H1 (cell line): ENCODE results near the gene PPP2R3A. TPM values are rescaled to one million over a fixed set of nuclear protein-coding genes. Genes with fewer than 3 reads are reported as not detected.

ENCODE experiments used
- CTCF ChIA-PET: fragments of 300-600 bp; sonication (Branson Sonifier 250); formaldehyde crosslinking; loops from one replicate; lab custom pipeline; 2021; ENCODE audit not compliant: partially characterized antibody; lab: Charles Lee
- POLR2A ChIA-PET: fragments of 300-600 bp; sonication (Branson Sonifier 250); formaldehyde crosslinking; loops from one replicate; lab custom pipeline; 2021; ENCODE audit warnings: inconsistent platforms; ENCODE audit not compliant: partially characterized antibody; lab: Charles Lee
- DNase-seq, 2 experiments: peaks; one replicate each; pipeline versions ENCODE4 v3.0.0 to v3.0.0-alpha.2; 2010 to 2022; ENCODE audit warnings: low spot score in 2 of 2, low read depth in 1 of 2, mixed read lengths in 1 of 2
- FAIRE-seq: peaks from 2 replicates; lab custom pipeline; 2011; peaks lifted over from hg19 to GRCh38; lab: Jason Lieb, UNC
- H2AFZ ChIP-seq: 2 replicates; pipeline ENCODE4 v1.8.1; 2012; ENCODE audit warnings: low read length, inconsistent platforms
- H2AK5ac ChIP-seq: 2 replicates; pipeline ENCODE4 v1.6.1; 2013; ENCODE audit warnings: low read depth, low read length
- H2BK120ac ChIP-seq: replicated peaks from 2 replicates; pipeline ENCODE3; 2013; ENCODE audit warnings: low read depth, low read length, inconsistent platforms
- H2BK12ac ChIP-seq: 2 replicates; pipeline ENCODE4 v1.6.1; 2013; ENCODE audit warnings: low read depth, low read length
- H2BK15ac ChIP-seq: 2 replicates; pipeline ENCODE4 v1.6.1; 2013; ENCODE audit warnings: low read length
- H2BK20ac ChIP-seq: 2 replicates; pipeline ENCODE4 v1.6.1; 2013; ENCODE audit warnings: low read length
- H2BK5ac ChIP-seq: 2 replicates; pipeline ENCODE4 v1.6.1; 2013; ENCODE audit warnings: low read depth, low read length
- H3K14ac ChIP-seq: 2 replicates; pipeline ENCODE4 v1.6.1; 2013; ENCODE audit warnings: inconsistent platforms; ENCODE audit not compliant: insufficient read length
- H3K18ac ChIP-seq: 2 replicates; pipeline ENCODE4 v1.6.1; 2013; ENCODE audit warnings: low read length; ENCODE audit errors: extremely low read depth
- H3K23ac ChIP-seq: 2 replicates; pipeline ENCODE4 v1.6.1; 2013; ENCODE audit warnings: inconsistent platforms; ENCODE audit not compliant: insufficient read length
- H3K23me2 ChIP-seq: 2 replicates; pipeline ENCODE4 v1.6.1; 2013; ENCODE audit warnings: low read depth, low read length
- H3K27ac ChIP-seq: 2 replicates; pipeline ENCODE4 v1.6.1; 2011; ENCODE audit warnings: low read depth, low read length, inconsistent platforms
- H3K27me3 ChIP-seq, 4 experiments: replicated peaks in 1 of 4; 1 replicate in 1 of 4; 2 replicates in 3 of 4; pipeline versions ENCODE4 v1.6.1 to v1.8.1; 2011 to 2013; ENCODE audit warnings: low read length in 3 of 4, mild to moderate bottlenecking in 3 of 4, inconsistent platforms in 2 of 4, mixed read lengths in 2 of 4, moderate library complexity in 1 of 4; ENCODE audit not compliant: control insufficient read depth in 3 of 4, insufficient read depth in 3 of 4; ENCODE audit errors: extremely low read depth in 1 of 4
- H3K36me3 ChIP-seq, 4 experiments: 2 replicates each; pipeline versions ENCODE4 v1.6.1 to v1.8.1; 2011 to 2013; ENCODE audit warnings: mild to moderate bottlenecking in 4 of 4, low read length in 3 of 4, moderate library complexity in 2 of 4, control low read depth in 1 of 4, inconsistent platforms in 1 of 4; ENCODE audit not compliant: insufficient read depth in 4 of 4, control insufficient read depth in 2 of 4
- H3K4ac ChIP-seq: replicated peaks from 2 replicates; pipeline ENCODE3; 2013; ENCODE audit warnings: low read length, low read depth, mixed read lengths, inconsistent platforms; ENCODE audit not compliant: insufficient read length
- H3K4me1 ChIP-seq, 4 experiments: replicated peaks in 1 of 4; 1 replicate in 1 of 4; 2 replicates in 3 of 4; pipeline versions ENCODE4 v1.6.1 to v1.8.1; 2011 to 2013; ENCODE audit warnings: low read length in 3 of 4, inconsistent platforms in 2 of 4, mixed read lengths in 1 of 4; ENCODE audit not compliant: insufficient read depth in 4 of 4, control insufficient read depth in 3 of 4
- H3K4me2 ChIP-seq, 2 experiments: 2 replicates each; pipeline versions ENCODE4 v1.6.1 to v1.8.1; 2011 to 2013; ENCODE audit warnings: low read depth in 2 of 2, low read length in 2 of 2, control low read depth in 1 of 2, inconsistent platforms in 1 of 2, mild to moderate bottlenecking in 1 of 2; ENCODE audit not compliant: insufficient read depth in 1 of 2
- H3K4me3 ChIP-seq, 4 experiments: fragments of 200-600, 300-600 bp in 1 of 4; sonication (generic), shearing (Covaris generic), sonication (Bioruptor Twin) in 1 of 4; 2 replicates each; pipeline versions ENCODE4 v1.5.1 to v1.8.1; 2011 to 2016; ENCODE audit warnings: low read length in 4 of 4, low read depth in 3 of 4, control low read depth in 2 of 4, inconsistent platforms in 2 of 4, mild to moderate bottlenecking in 2 of 4, mixed read lengths in 1 of 4, moderate library complexity in 1 of 4; ENCODE audit not compliant: insufficient read depth in 2 of 4; ENCODE audit errors: extremely low read depth in 1 of 4
- H3K56ac ChIP-seq: replicated peaks from 2 replicates; pipeline ENCODE3; 2013; ENCODE audit warnings: low read depth, mild to moderate bottlenecking, mixed read lengths, low read length, inconsistent platforms; ENCODE audit not compliant: insufficient read length
- H3K79me1 ChIP-seq: 2 replicates; pipeline ENCODE4 v1.6.1; 2013; ENCODE audit warnings: low read depth, low read length, control low read depth
- H3K79me2 ChIP-seq, 2 experiments: 2 replicates each; pipeline versions ENCODE4 v1.6.1 to v1.8.1; 2012 to 2013; ENCODE audit warnings: low read length in 2 of 2, mild to moderate bottlenecking in 2 of 2, inconsistent platforms in 1 of 2; ENCODE audit not compliant: insufficient read depth in 2 of 2, control insufficient read depth in 1 of 2
- H3K9ac ChIP-seq, 4 experiments: replicated peaks in 1 of 4; 1 replicate in 1 of 4; 2 replicates in 3 of 4; pipeline versions ENCODE4 v1.6.1 to v1.8.1; 2011 to 2013; ENCODE audit warnings: low read depth in 3 of 4, low read length in 3 of 4, control low read depth in 2 of 4, mild to moderate bottlenecking in 2 of 4, moderate library complexity in 2 of 4, inconsistent platforms in 1 of 4; ENCODE audit errors: extremely low read depth in 1 of 4
- H3K9me3 ChIP-seq, 2 experiments: 2 replicates each; pipeline versions ENCODE4 v1.6.1 to v1.8.1; 2012 to 2013; ENCODE audit warnings: mild to moderate bottlenecking in 2 of 2, moderate library complexity in 2 of 2, control low read depth in 1 of 2, inconsistent platforms in 1 of 2, low read depth in 1 of 2, low read length in 1 of 2, mixed read lengths in 1 of 2; ENCODE audit not compliant: insufficient read depth in 2 of 2
- H4K20me1 ChIP-seq, 2 experiments: replicated peaks in 1 of 2; 2 replicates each; pipeline versions ENCODE3 to v1.8.1; 2011 to 2013; ENCODE audit warnings: inconsistent platforms in 2 of 2, low read length in 2 of 2, mild to moderate bottlenecking in 1 of 2; ENCODE audit not compliant: insufficient read depth in 2 of 2, control insufficient read depth in 1 of 2
- H4K5ac ChIP-seq: 2 replicates; pipeline ENCODE4 v1.6.1; 2013; ENCODE audit warnings: low read length, low read depth, mixed read lengths, inconsistent platforms; ENCODE audit not compliant: insufficient read length
- H4K8ac ChIP-seq: 2 replicates; pipeline ENCODE4 v1.8.0; 2013; ENCODE audit warnings: mild to moderate bottlenecking, moderate library complexity, low read length, inconsistent platforms; ENCODE audit not compliant: insufficient read depth; ENCODE audit errors: extremely low read depth
- H4K91ac ChIP-seq: replicated peaks from 2 replicates; pipeline ENCODE3; 2013; ENCODE audit warnings: low read length, mixed read lengths, inconsistent platforms; ENCODE audit not compliant: insufficient read length
- BACH1 ChIP-seq: IDR thresholded peaks from 2 replicates; pipeline ENCODE4 v1.6.1; 2012; ENCODE audit warnings: low read length, improper control_type of control experiment
- BRCA1 ChIP-seq: IDR thresholded peaks from 2 replicates; pipeline ENCODE4 v1.6.1; 2012; ENCODE audit warnings: low read depth, low read length, improper control_type of control experiment
- CREB1 ChIP-seq: IDR thresholded peaks from 2 replicates; pipeline ENCODE4 v1.6.1; 2012; ENCODE audit warnings: inconsistent platforms
- EZH2 ChIP-seq: fragments of 200-600 bp; sonication (generic); IDR thresholded peaks from 2 replicates; pipeline ENCODE4 v1.7.1; 2012; ENCODE audit warnings: low read depth, mild to moderate bottlenecking, moderate library complexity, low read length, inconsistent platforms; ENCODE audit not compliant: severe bottlenecking
- FOSL1 ChIP-seq: IDR thresholded peaks from 2 replicates; pipeline ENCODE4 v1.6.1; 2011; ENCODE audit warnings: mild to moderate bottlenecking, low read depth, low read length, moderate library complexity; ENCODE audit not compliant: insufficient read depth
- GTF2F1 ChIP-seq: IDR thresholded peaks from 2 replicates; pipeline ENCODE4 v1.6.1; 2012; ENCODE audit warnings: low read depth, low read length, improper control_type of control experiment, borderline replicate concordance
- HDAC6 ChIP-seq: IDR thresholded peaks from one replicate; pipeline ENCODE4 v1.7.1; 2012; ENCODE audit warnings: low read depth, mild to moderate bottlenecking, inconsistent platforms, low read length, moderate library complexity
- KDM4A ChIP-seq: IDR thresholded peaks from one replicate; pipeline ENCODE4 v1.7.1; 2012; ENCODE audit warnings: low read depth, mild to moderate bottlenecking, moderate library complexity, low read length, inconsistent platforms; ENCODE audit not compliant: severe bottlenecking
- PHF8 ChIP-seq: fragments of 200-600 bp; sonication (generic); conservative IDR thresholded peaks from 2 replicates; pipeline ENCODE4 v1.7.1; 2012; ENCODE audit warnings: low read depth, mild to moderate bottlenecking, inconsistent platforms, low read length, moderate library complexity
- SUZ12 ChIP-seq: fragments of 200-600 bp; sonication (generic); IDR thresholded peaks from 2 replicates; pipeline ENCODE4 v1.6.1; 2012; ENCODE audit warnings: mild to moderate bottlenecking, inconsistent platforms, low read length, moderate library complexity, mixed read lengths
- TCF12 ChIP-seq: IDR thresholded peaks from 2 replicates; pipeline ENCODE4 v1.6.1; 2011; ENCODE audit warnings: low read depth, mild to moderate bottlenecking, low read length
- ZNF274 ChIP-seq: IDR thresholded peaks from 2 replicates; pipeline ENCODE4 v1.7.0; 2012; ENCODE audit warnings: low read length, borderline replicate concordance; ENCODE audit errors: extremely low read depth
- WGBS, 2 experiments: shearing (Covaris generic) in 1 of 2; methylation state at CpG; one replicate each; pipeline versions ENCODE4 v1.1.6 to v1.1.7; 2013 to 2015; ENCODE audit warnings: low lambda C conversion rate in 2 of 2, mixed read lengths in 2 of 2, inconsistent platforms in 1 of 2, low coverage in 1 of 2, missing lambda C conversion rate in 1 of 2; ENCODE audit not compliant: insufficient replicate concordance in 2 of 2, insufficient coverage in 1 of 2, insufficient read length in 1 of 2; ENCODE audit errors: extremely low coverage in 1 of 2, missing lambda C conversion rate in 1 of 2; 5-methylcytosine and 5-hydroxymethylcytosine counted together
- polyA plus RNA-seq, 7 experiments: library from polyadenylated mRNA; depleted of rRNA in 3 of 7; stranded (reverse) in 5 of 7; unstranded in 2 of 7; fragments of >200 nt in 5 of 7; fragments of 200-250 nt in 2 of 7; gene quantifications; 1 replicate in 5 of 7; 2 replicates in 1 of 7; 4 replicates in 1 of 7; pipeline versions ENCODE4 v1.2.1 to v1.2.3, GENCODE V29; 2011 to 2013; ENCODE audit warnings: missing spikeins in 2 of 7, mixed read lengths in 2 of 7
- total RNA-seq: library from RNA; stranded (reverse); fragmentation: NEBNext Ultra II Directional; extraction: Animal tissue kit (Norgen Biotek cat#: 25700); gene quantifications from 2 replicates; pipeline ENCODE4 v1.2.1, GENCODE V29; 2021

PPP2R3A gene
- total and polyA plus RNA-seq, 2 of the 8 experiments (the other 6 are each of a cell fraction or from before 2014, with no cell fraction given): 4.1 to 15.2 TPM

DNA sequence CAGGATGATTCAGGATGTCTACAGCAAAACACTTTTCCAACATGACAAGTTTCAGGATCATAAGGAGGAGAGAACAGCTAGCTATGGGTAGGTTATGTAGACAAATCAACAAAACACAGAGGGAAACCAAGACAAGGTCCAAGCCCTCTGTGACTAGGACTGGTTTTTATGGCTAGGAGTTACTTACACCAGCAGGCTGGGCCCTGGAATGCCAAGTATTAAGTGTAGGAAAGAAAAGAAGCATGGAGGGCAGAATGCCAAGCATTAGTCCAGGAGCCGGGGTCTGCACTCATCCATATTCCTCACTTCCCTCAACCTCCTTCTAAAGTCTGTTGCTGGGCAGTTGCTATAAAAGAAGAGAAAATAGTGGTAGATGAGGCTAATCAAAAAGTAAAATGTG lies 35.3 kb upstream of the PPP2R3A start:
- WGBS, 2 experiments: 100% methylated on average over 1 of the region's 1 CpG; no CpG with 5 or more reads in 1 of the 2 experiments
- Histone ChIP-seq H2BK5ac (no peak overlapping the region), H3K79me1 (no peaks in the 10 kb centered on the region), H3K9ac (no peak overlapping the region), H3K18ac (no peak overlapping the region), H3K27ac (no peak overlapping the region), H4K91ac (no peak overlapping the region), H3K14ac (no peak overlapping the region), H3K56ac (no peak overlapping the region), H3K4me2 (no peak overlapping the region), H3K4me3 (no peak overlapping the region), H4K8ac (no peak overlapping the region), H3K36me3 (no peaks in the 10 kb centered on the region), H3K4ac (no peak overlapping the region), H2BK12ac (no peak overlapping the region), H3K23me2 (no peaks in the 10 kb centered on the region; the same call in 1 of the 2 replicates), H2BK15ac (no peak overlapping the region), H3K9me3 (no peaks in the 10 kb centered on the region), H3K27me3 (no peaks in the 10 kb centered on the region), H2BK120ac (no peak overlapping the region), H2AK5ac (no peak overlapping the region), H3K4me1 (no peaks in the 10 kb centered on the region), H4K5ac (no peak overlapping the region), H4K20me1 (no peaks in the 10 kb centered on the region), H2BK20ac (no peak overlapping the region), H3K79me2 (no peaks in the 10 kb centered on the region), H3K23ac (no peak overlapping the region), H2AFZ (no peak overlapping the region)
- no peak for FAIRE-seq
- TF ChIP-seq KDM4A (no peak), BRCA1 (no peak), SUZ12 (no peak), PHF8 (no peak), GTF2F1 (no peak), HDAC6 (no peak), EZH2 (no peak), TCF12 (no peak), CREB1 (no peak), BACH1 (no peak), ZNF274 (no peak), FOSL1 (no peak)
- CTCF ChIA-PET: no interaction called here
- DNase-seq: no peak
- POLR2A ChIA-PET: no interaction called here
